GM23338 (cell line): ENCODE measurements around the gene TMEM190. TPM values are rescaled to one million over a fixed set of nuclear protein-coding genes. Genes with fewer than 3 reads are reported as not detected.

Experiments used
- ATAC-seq: fragments of 200-7000 bp; cut with Tn5 transposase; 3 replicates; pipeline ENCODE4 v1.9.1; 2020
- DNase-seq: peaks from one replicate; pipeline ENCODE4 v3.0.0-alpha.2; 2015; ENCODE audit warnings: low spot score
- H2AFZ ChIP-seq: fragments of 200-600 bp; sonication (generic); 2 replicates; pipeline ENCODE4 v1.8.0; 2016; ENCODE audit warnings: antibody characterized with exemption, mild to moderate bottlenecking, moderate library complexity
- H3F3A ChIP-seq: fragments of 200-600 bp; sonication (generic); replicated peaks from 2 replicates; pipeline ENCODE4 v1.8.0; 2017; ENCODE audit warnings: antibody characterized with exemption, mixed run types, low read depth
- H3K27ac ChIP-seq: fragments of 200-600 bp; sonication (generic); 2 replicates; pipeline ENCODE4 v1.6.1; 2016; ENCODE audit warnings: low read depth
- H3K27me3 ChIP-seq: fragments of 200-600 bp; sonication (generic); 2 replicates; pipeline ENCODE4 v1.8.0; 2016; ENCODE audit warnings: mild to moderate bottlenecking, mixed run types, moderate library complexity; ENCODE audit not compliant: insufficient read depth
- H3K36me3 ChIP-seq: fragments of 200-600 bp; sonication (generic); 2 replicates; pipeline ENCODE4 v1.8.0; 2016; ENCODE audit warnings: mild to moderate bottlenecking; ENCODE audit not compliant: insufficient read depth
- H3K4me1 ChIP-seq: fragments of 200-600 bp; sonication (generic); 2 replicates; pipeline ENCODE4 v1.8.0; 2016; ENCODE audit warnings: mild to moderate bottlenecking, moderate library complexity; ENCODE audit not compliant: insufficient read depth
- H3K4me2 ChIP-seq: fragments of 200-600 bp; sonication (generic); 2 replicates; pipeline ENCODE4 v1.7.1; 2017; ENCODE audit warnings: mixed run types
- H3K4me3 ChIP-seq: fragments of 200-600 bp; sonication (generic); 2 replicates; pipeline ENCODE4 v1.6.1; 2016; ENCODE audit warnings: mixed run types
- H3K79me2 ChIP-seq: fragments of 200-600 bp; sonication (generic); replicated peaks from 2 replicates; pipeline ENCODE4 v1.8.0; 2017; ENCODE audit warnings: mild to moderate bottlenecking; ENCODE audit not compliant: insufficient read depth
- H3K9me2 ChIP-seq: fragments of 200-600 bp; sonication (generic); 2 replicates; pipeline ENCODE4 v1.8.0; 2017; ENCODE audit not compliant: insufficient read depth
- H4K20me1 ChIP-seq: fragments of 200-600 bp; sonication (generic); replicated peaks from 2 replicates; pipeline ENCODE4 v1.8.0; 2017; ENCODE audit warnings: mild to moderate bottlenecking; ENCODE audit not compliant: insufficient read depth
- H3K27ac Mint-ChIP-seq: 2 replicates; pipeline ENCODE4 v1.8.0; 2020; ENCODE audit warnings: inconsistent platforms, mild to moderate bottlenecking, moderate library complexity, mixed read lengths
- H3K27me3 Mint-ChIP-seq: 3 replicates; pipeline ENCODE4 v1.8.0; 2022; ENCODE audit warnings: low read depth, mild to moderate bottlenecking, moderate library complexity, mixed read lengths, inconsistent platforms; ENCODE audit not compliant: insufficient read depth, poor library complexity
- H3K36me3 Mint-ChIP-seq: 3 replicates; pipeline ENCODE4 v1.8.0; 2021; ENCODE audit warnings: low read depth, mild to moderate bottlenecking, inconsistent platforms, moderate library complexity, mixed read lengths
- H3K4me1 Mint-ChIP-seq: 3 replicates; pipeline ENCODE4 v1.8.0; 2020; ENCODE audit warnings: mild to moderate bottlenecking, inconsistent platforms, mixed read lengths
- H3K4me3 Mint-ChIP-seq: 3 replicates; pipeline ENCODE4 v1.8.0; 2021; ENCODE audit warnings: moderate library complexity, mild to moderate bottlenecking, inconsistent platforms, mixed read lengths
- H3K9me3 Mint-ChIP-seq: 3 replicates; pipeline ENCODE4 v1.8.0; 2020; ENCODE audit warnings: moderate library complexity, mild to moderate bottlenecking, inconsistent platforms, mixed read lengths
- CREB1 ChIP-seq: fragments of 250-450 bp; sonication (Bioruptor Pico); IDR thresholded peaks from 2 replicates; pipeline ENCODE4 v1.5.0; 2020; ENCODE audit warnings: low read depth, mild to moderate bottlenecking, moderate library complexity
- EZH2 ChIP-seq: fragments of 200-600 bp; sonication (generic); IDR thresholded peaks from one replicate; pipeline ENCODE4 v1.8.0; 2017; ENCODE audit warnings: antibody characterized with exemption, mild to moderate bottlenecking, low read depth; ENCODE audit not compliant: unreplicated experiment
- NANOG ChIP-seq: IDR thresholded peaks from 2 replicates; pipeline ENCODE4 v1.6.1; 2016; ENCODE audit warnings: antibody characterized with exemption, borderline replicate concordance
- POLR2AphosphoS5 ChIP-seq: IDR thresholded peaks from 2 replicates; pipeline ENCODE4 v1.6.1; 2016; ENCODE audit warnings: antibody characterized with exemption, low read depth
- ZNF114 ChIP-seq: fragments of 250-450 bp; sonication (Bioruptor Pico); IDR thresholded peaks from 2 replicates; pipeline ENCODE4 v1.5.0; 2020; ENCODE audit warnings: mild to moderate bottlenecking, moderate library complexity
- polyA plus RNA-seq: library from polyadenylated mRNA; unstranded; fragments of >200 nt; fragmentation: Nextera tagmentation; extraction: Ambion mirVana; gene quantifications from 2 replicates; pipeline ENCODE4 v1.2.1, GENCODE V29; 2016
- total RNA-seq: library from RNA; depleted of rRNA; stranded (reverse); fragments of >200 nt; shearing (Covaris generic); gene quantifications from 2 replicates; pipeline ENCODE4 v1.2.3, GENCODE V29; 2014
- TF ChIP-seq, protein P1 (sequence below): fragments of 250-450 bp; sonication (Bioruptor Pico); IDR thresholded peaks from 2 replicates; pipeline ENCODE4 v1.5.0; 2020; ENCODE audit warnings: mild to moderate bottlenecking, moderate library complexity
- TF ChIP-seq, protein P2 (sequence below): IDR thresholded peaks from 2 replicates; pipeline ENCODE4 v1.6.1; 2016; ENCODE audit warnings: antibody characterized with exemption

The TMEM190 gene
- total and polyA plus RNA-seq, 2 experiments from 2014 or later: 4.8 TPM; not detected in 1

DNA sequence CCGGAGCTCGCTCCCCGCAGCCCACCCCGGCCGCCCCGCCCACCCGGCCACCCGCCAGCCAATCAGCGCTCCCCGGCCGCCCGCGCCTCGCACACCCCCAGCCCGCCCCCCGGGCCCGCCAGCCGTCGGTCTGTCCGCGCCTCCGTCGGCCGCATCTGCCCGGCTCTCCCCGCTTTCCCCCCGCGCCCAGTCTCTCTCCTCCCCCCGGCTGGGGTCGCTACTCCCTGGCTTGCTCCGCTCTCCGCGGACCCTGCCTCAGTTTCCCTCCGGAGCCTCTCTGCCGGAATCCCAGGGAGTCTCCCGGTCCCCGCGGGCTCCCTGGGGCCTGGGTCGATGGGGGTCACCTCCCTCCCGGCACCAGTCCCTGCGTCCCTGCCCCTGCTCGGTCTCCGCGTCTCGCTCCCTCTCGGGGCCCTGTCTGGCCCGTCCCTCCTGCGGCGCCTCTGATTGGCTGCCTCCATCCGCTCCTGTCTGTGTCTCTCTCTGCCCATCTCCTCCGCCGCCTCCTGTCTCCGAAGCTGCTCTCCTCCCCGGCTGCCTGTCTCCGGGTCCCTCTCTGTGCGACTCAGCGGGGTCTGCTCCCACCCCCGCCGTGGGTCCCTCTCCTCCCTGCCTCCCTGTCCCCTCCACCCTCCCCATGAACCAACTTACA is 6.8 kb upstream of the TMEM190 start (continued):
- TF ChIP-seq, protein P1, sequence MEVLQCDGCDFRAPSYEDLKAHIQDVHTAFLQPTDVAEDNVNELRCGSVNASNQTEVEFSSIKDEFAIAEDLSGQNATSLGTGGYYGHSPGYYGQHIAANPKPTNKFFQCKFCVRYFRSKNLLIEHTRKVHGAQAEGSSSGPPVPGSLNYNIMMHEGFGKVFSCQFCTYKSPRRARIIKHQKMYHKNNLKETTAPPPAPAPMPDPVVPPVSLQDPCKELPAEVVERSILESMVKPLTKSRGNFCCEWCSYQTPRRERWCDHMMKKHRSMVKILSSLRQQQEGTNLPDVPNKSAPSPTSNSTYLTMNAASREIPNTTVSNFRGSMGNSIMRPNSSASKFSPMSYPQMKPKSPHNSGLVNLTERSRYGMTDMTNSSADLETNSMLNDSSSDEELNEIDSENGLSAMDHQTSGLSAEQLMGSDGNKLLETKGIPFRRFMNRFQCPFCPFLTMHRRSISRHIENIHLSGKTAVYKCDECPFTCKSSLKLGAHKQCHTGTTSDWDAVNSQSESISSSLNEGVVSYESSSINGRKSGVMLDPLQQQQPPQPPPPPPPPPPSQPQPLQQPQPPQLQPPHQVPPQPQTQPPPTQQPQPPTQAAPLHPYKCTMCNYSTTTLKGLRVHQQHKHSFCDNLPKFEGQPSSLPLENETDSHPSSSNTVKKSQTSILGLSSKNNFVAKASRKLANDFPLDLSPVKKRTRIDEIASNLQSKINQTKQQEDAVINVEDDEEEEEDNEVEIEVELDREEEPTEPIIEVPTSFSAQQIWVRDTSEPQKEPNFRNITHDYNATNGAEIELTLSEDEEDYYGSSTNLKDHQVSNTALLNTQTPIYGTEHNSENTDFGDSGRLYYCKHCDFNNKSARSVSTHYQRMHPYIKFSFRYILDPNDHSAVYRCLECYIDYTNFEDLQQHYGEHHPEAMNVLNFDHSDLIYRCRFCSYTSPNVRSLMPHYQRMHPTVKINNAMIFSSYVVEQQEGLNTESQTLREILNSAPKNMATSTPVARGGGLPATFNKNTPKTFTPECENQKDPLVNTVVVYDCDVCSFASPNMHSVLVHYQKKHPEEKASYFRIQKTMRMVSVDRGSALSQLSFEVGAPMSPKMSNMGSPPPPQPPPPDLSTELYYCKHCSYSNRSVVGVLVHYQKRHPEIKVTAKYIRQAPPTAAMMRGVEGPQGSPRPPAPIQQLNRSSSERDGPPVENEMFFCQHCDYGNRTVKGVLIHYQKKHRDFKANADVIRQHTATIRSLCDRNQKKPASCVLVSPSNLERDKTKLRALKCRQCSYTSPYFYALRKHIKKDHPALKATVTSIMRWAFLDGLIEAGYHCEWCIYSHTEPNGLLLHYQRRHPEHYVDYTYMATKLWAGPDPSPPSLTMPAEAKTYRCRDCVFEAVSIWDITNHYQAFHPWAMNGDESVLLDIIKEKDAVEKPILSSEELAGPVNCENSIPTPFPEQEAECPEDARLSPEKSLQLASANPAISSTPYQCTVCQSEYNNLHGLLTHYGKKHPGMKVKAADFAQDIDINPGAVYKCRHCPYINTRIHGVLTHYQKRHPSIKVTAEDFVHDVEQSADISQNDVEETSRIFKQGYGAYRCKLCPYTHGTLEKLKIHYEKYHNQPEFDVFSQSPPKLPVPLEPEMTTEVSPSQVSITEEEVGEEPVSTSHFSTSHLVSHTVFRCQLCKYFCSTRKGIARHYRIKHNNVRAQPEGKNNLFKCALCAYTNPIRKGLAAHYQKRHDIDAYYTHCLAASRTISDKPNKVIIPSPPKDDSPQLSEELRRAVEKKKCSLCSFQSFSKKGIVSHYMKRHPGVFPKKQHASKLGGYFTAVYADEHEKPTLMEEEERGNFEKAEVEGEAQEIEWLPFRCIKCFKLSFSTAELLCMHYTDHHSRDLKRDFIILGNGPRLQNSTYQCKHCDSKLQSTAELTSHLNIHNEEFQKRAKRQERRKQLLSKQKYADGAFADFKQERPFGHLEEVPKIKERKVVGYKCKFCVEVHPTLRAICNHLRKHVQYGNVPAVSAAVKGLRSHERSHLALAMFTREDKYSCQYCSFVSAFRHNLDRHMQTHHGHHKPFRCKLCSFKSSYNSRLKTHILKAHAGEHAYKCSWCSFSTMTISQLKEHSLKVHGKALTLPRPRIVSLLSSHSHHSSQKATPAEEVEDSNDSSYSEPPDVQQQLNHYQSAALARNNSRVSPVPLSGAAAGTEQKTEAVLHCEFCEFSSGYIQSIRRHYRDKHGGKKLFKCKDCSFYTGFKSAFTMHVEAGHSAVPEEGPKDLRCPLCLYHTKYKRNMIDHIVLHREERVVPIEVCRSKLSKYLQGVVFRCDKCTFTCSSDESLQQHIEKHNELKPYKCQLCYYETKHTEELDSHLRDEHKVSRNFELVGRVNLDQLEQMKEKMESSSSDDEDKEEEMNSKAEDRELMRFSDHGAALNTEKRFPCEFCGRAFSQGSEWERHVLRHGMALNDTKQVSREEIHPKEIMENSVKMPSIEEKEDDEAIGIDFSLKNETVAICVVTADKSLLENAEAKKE (CRISPR knock-in tag): no peak
- no peak for TF ChIP-seq ZNF114 (CRISPR knock-in tag)
- TF ChIP-seq, protein P2, sequence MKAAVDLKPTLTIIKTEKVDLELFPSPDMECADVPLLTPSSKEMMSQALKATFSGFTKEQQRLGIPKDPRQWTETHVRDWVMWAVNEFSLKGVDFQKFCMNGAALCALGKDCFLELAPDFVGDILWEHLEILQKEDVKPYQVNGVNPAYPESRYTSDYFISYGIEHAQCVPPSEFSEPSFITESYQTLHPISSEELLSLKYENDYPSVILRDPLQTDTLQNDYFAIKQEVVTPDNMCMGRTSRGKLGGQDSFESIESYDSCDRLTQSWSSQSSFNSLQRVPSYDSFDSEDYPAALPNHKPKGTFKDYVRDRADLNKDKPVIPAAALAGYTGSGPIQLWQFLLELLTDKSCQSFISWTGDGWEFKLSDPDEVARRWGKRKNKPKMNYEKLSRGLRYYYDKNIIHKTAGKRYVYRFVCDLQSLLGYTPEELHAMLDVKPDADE: no peak
- TF ChIP-seq EZH2: no peak

DNA sequence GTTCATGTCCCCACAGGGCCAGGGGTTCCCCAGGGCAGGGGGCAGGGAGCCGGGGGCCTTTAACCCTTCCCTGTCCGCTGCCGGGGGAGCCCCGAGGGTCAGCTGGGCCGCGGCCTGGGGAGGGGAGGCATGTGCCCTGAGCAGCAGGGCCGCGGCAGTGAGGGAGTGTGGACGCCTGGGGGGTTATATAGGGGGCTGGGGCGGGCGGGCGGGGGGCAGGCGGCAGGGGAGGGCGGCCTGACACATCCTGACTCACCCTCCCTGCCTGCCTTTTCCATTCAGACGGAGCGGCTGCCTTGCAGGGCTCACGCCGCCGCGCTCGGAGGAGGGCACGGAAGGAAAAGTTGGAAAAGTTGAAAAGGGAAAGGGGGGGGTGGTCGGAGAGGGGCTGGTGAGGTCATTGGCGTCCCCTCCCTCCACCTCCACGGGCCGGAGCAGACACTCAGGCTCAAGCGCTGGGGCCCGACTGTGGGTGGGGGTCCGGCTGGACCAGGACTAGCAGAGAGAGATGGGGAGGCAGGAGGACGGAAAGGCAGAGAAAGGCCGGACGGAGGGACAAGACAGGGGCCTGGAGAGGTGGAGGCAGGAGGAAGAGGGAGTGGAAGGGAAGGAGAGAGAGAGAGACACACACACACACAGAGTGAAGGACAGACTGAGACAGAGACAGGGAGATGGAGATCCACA is 6.2 kb upstream of the TMEM190 start, which contains the start of gene IL11:
Gene IL11 (minus strand): TSS at position 159 of the 684 bp plus-strand sequence. CDS start 153 bp downstream, at position 6.
- Mint-ChIP-seq H3K9me3 (no peaks in the 10 kb centered on the region; the same call in 1 of the 3 replicates), H3K27ac (no peak within 1 kb of the TSS), H3K4me3 (peak within 1 kb of the TSS; percentile 81), H3K4me1 (peaks cover 35% of the 10 kb centered on the region), H3K27me3 (peaks cover 63% of the 10 kb centered on the region), H3K36me3 (no peaks in the 10 kb centered on the region; the same call in 2 of the 3 replicates)
- Histone ChIP-seq H3K9me2 (no peaks in the 10 kb centered on the region), H3K36me3 (no peaks in the 10 kb centered on the region), H4K20me1 (no peaks in the 10 kb centered on the region), H3F3A (0 out of 2 replicates have a peak, but pooled peaks cover 12% of the 10 kb centered on the region), H3K79me2 (no peaks in the 10 kb centered on the region), H2AFZ (peak within 1 kb of the TSS; percentile 90), H3K4me1 (peaks cover 28% of the 10 kb centered on the region), H3K4me3 (peak within 1 kb of the TSS; percentile 70), H3K27ac (no peak within 1 kb of the TSS), H3K27me3 (peaks cover 68% of the 10 kb centered on the region), H3K4me2 (peak within 1 kb of the TSS; percentile 90)
- ATAC-seq (peak; percentile 15), DNase-seq (no peak)
- TF ChIP-seq CREB1 (CRISPR knock-in tag): no peak
- TF ChIP-seq EZH2: peak; percentile 65
- TF ChIP-seq NANOG: no peak
- 0 out of 2 replicates have a peak, but pooled peaks have one; percentile 15 for TF ChIP-seq POLR2AphosphoS5
